CD14-positive monocyte (primary cell): ENCODE data around the gene CCDC112. TPM values are rescaled to one million over a fixed set of nuclear protein-coding genes. Genes with fewer than 3 reads are reported as not detected.

Experiments
- DNase-seq, 3 donors: peaks; one replicate each; pipeline ENCODE4 v3.0.0-alpha.2; 2011 to 2022
- H2AFZ ChIP-seq: 2 replicates; pipeline ENCODE4 v1.6.0; 2012; ENCODE audit warnings: mild to moderate bottlenecking, low read depth, low read length, inconsistent platforms; ENCODE audit not compliant: insufficient read depth, poor library complexity, severe bottlenecking
- H3K27ac ChIP-seq, 2 donors: 1 replicate in 1 of 2; 2 replicates in 1 of 2; pipeline ENCODE4 v1.5.1; 2012 to 2013; ENCODE audit warnings: low read length in 2 of 2, control low read depth in 1 of 2, inconsistent platforms in 1 of 2, low read depth in 1 of 2, mild to moderate bottlenecking in 1 of 2
- H3K27me3 ChIP-seq, 2 donors: one replicate each; pipeline versions ENCODE4 v1.6.0 to v1.6.1; 2011 to 2013; ENCODE audit warnings: low read length in 2 of 2; ENCODE audit not compliant: control insufficient read depth in 2 of 2, insufficient read depth in 2 of 2
- H3K36me3 ChIP-seq, 2 donors: replicated peaks in 1 of 2; 1 replicate in 1 of 2; 2 replicates in 1 of 2; pipeline versions ENCODE4 v1.5.1 to v1.6.1; 2012 to 2013; ENCODE audit warnings: low read length in 2 of 2, control low read depth in 1 of 2, inconsistent platforms in 1 of 2, mild to moderate bottlenecking in 1 of 2; ENCODE audit not compliant: insufficient read depth in 2 of 2, control insufficient read depth in 1 of 2
- H3K4me1 ChIP-seq, 2 donors: 1 replicate in 1 of 2; 2 replicates in 1 of 2; pipeline versions ENCODE4 v1.5.1 to v1.6.1; 2012 to 2013; ENCODE audit warnings: low read length in 2 of 2, control low read depth in 1 of 2, inconsistent platforms in 1 of 2, mild to moderate bottlenecking in 1 of 2, moderate library complexity in 1 of 2; ENCODE audit not compliant: insufficient read depth in 2 of 2, control insufficient read depth in 1 of 2
- H3K4me2 ChIP-seq: replicated peaks from 2 replicates; pipeline ENCODE3; 2012; ENCODE audit warnings: low read length, moderate library complexity, mild to moderate bottlenecking; ENCODE audit not compliant: poor library complexity, severe bottlenecking; ENCODE audit errors: extremely low read depth
- H3K4me3 ChIP-seq, 3 experiments: fragments of 200-600 bp in 1 of 3; sonication (generic) in 1 of 3; replicated peaks in 1 of 3; 1 replicate in 2 of 3; 2 replicates in 1 of 3; pipeline ENCODE4 v1.5.1; 2011 to 2013; ENCODE audit warnings: low read length in 3 of 3, mild to moderate bottlenecking in 3 of 3, control low read depth in 2 of 3, low read depth in 2 of 3, inconsistent platforms in 1 of 3, moderate library complexity in 1 of 3
- H3K79me2 ChIP-seq: 2 replicates; pipeline ENCODE4 v1.6.0; 2012; ENCODE audit warnings: mild to moderate bottlenecking, control low read depth, inconsistent platforms, low read length, moderate library complexity; ENCODE audit not compliant: insufficient read depth
- H3K9ac ChIP-seq: 2 replicates; pipeline ENCODE4 v1.6.0; 2017; ENCODE audit warnings: low read length, mild to moderate bottlenecking; ENCODE audit not compliant: insufficient read depth, poor library complexity, severe bottlenecking
- H3K9me3 ChIP-seq, 2 donors: replicated peaks in 1 of 2; 1 replicate in 1 of 2; 2 replicates in 1 of 2; pipeline versions ENCODE4 v1.5.1 to v1.6.1; 2012 to 2013; ENCODE audit warnings: low read length in 2 of 2, control low read depth in 1 of 2; ENCODE audit not compliant: control insufficient read depth in 1 of 2, insufficient read depth in 1 of 2
- H4K20me1 ChIP-seq: 2 replicates; pipeline ENCODE4 v1.6.0; 2012; ENCODE audit warnings: mild to moderate bottlenecking, low read length, control low read depth, moderate library complexity; ENCODE audit not compliant: insufficient read depth
- H3K27ac Mint-ChIP-seq, 7 donors: one replicate each; pipeline ENCODE4 v1.8.0; 2020; ENCODE audit warnings: mild to moderate bottlenecking in 7 of 7, mixed read lengths in 7 of 7, moderate library complexity in 6 of 7, inconsistent platforms in 2 of 7
- H3K27me3 Mint-ChIP-seq, 3 donors: one replicate each; pipeline ENCODE4 v1.8.0; 2021 to 2022; ENCODE audit warnings: low read depth in 3 of 3, mild to moderate bottlenecking in 3 of 3, mixed read lengths in 3 of 3, moderate library complexity in 3 of 3, inconsistent platforms in 1 of 3
- H3K36me3 Mint-ChIP-seq, 2 donors: one replicate each; pipeline ENCODE4 v1.8.0; 2020; ENCODE audit warnings: mixed read lengths in 2 of 2, inconsistent platforms in 1 of 2, mild to moderate bottlenecking in 1 of 2
- H3K4me1 Mint-ChIP-seq: one replicate; pipeline ENCODE4 v1.8.0; 2020; ENCODE audit warnings: mild to moderate bottlenecking, mixed read lengths
- H3K4me3 Mint-ChIP-seq, 2 donors: one replicate each; pipeline ENCODE4 v1.8.0; 2020; ENCODE audit warnings: mild to moderate bottlenecking in 2 of 2, mixed read lengths in 2 of 2, moderate library complexity in 1 of 2
- H3K9me3 Mint-ChIP-seq, 7 donors: one replicate each; pipeline ENCODE4 v1.8.0; 2020 to 2022; ENCODE audit warnings: mixed read lengths in 7 of 7, mild to moderate bottlenecking in 6 of 7, moderate library complexity in 6 of 7, inconsistent platforms in 2 of 7
- WGBS: methylation state at CpG from one replicate; pipeline ENCODE4 v1.1.5; 2013; ENCODE audit warnings: missing lambda C conversion rate; ENCODE audit not compliant: insufficient coverage; 5-methylcytosine and 5-hydroxymethylcytosine counted together
- intact Hi-C, 2 donors: fragments of 100-400 bp; cut with micrococcal nuclease; formaldehyde crosslinking; loops; one replicate each; pipeline versions ENCODE4 v1.15.0 to v1.15.1; 2023
- polyA plus RNA-seq, 3 donors: library from polyadenylated mRNA; depleted of rRNA in 1 of 3; unstranded in 2 of 3; stranded (reverse) in 1 of 3; fragments of 300-500 nt in 2 of 3; fragments of >200 nt in 1 of 3; fragmentation: Illumina TruSeq in 2 of 3; gene quantifications; 1 replicate in 2 of 3; 2 replicates in 1 of 3; pipeline ENCODE4 v1.2.3, GENCODE V29; 2012 to 2021
- TF ChIP-seq, protein P1 (sequence below): fragments of 200-600 bp; IDR thresholded peaks from one replicate; pipeline ENCODE4 v1.8.0; 2022; ENCODE audit warnings: antibody characterized with exemption, mild to moderate bottlenecking

Gene CCDC112
- polyA plus RNA-seq, 3 donors, result 4.3 to 6.2 (median 5.9) TPM

DNA sequence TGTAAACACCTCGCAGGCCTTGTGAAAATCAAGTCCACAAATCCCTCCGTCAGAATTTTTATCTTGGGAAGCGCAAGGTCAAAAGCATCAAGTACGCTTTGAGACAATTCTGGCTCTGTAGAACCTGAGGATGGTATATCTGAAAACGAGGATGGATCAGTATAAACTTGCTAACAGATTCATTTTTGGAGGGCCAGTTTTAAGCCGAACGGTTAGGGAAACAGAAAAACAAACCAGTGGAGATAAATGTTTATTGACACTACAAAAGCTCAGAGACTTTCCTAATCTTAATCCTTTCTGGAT, 33.4 kb downstream of the CCDC112 start:
- peak overlapping the region; percentile 94 for H2AFZ ChIP-seq
- H3K9me3 Mint-ChIP-seq, result peaks cover 0 to 3% (median 0%) of the 10 kb centered on the region in 7 donors
- H3K27ac ChIP-seq, result peak overlapping the region; percentile 61 to 93
- H3K4me1 ChIP-seq, result peaks cover 26 to 43% of the 10 kb centered on the region in 2 donors
- peaks cover 41% of the 10 kb centered on the region for H4K20me1 ChIP-seq
- peak overlapping the region; percentile 87 for H3K9ac ChIP-seq
- TF ChIP-seq, protein P1, sequence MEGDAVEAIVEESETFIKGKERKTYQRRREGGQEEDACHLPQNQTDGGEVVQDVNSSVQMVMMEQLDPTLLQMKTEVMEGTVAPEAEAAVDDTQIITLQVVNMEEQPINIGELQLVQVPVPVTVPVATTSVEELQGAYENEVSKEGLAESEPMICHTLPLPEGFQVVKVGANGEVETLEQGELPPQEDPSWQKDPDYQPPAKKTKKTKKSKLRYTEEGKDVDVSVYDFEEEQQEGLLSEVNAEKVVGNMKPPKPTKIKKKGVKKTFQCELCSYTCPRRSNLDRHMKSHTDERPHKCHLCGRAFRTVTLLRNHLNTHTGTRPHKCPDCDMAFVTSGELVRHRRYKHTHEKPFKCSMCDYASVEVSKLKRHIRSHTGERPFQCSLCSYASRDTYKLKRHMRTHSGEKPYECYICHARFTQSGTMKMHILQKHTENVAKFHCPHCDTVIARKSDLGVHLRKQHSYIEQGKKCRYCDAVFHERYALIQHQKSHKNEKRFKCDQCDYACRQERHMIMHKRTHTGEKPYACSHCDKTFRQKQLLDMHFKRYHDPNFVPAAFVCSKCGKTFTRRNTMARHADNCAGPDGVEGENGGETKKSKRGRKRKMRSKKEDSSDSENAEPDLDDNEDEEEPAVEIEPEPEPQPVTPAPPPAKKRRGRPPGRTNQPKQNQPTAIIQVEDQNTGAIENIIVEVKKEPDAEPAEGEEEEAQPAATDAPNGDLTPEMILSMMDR, result no peak
- DNase-seq, result no peak
- peak overlapping the region; percentile 98 to 99 for H3K4me3 Mint-ChIP-seq
- WGBS, result 53% methylated on average over 5 of the region's 7 CpGs
- H3K27ac Mint-ChIP-seq, result peak overlapping the region; percentile 88 to 98 (median 96)
- peaks cover 50% of the 10 kb centered on the region for H3K4me1 Mint-ChIP-seq
- H3K27me3 ChIP-seq, result no peaks in the 10 kb centered on the region
- peak overlapping the region; percentile 89 for H3K4me2 ChIP-seq
- H3K9me3 ChIP-seq, result no peaks in the 10 kb centered on the region
- peak overlapping the region; percentile 74 to 98 (median 85) for H3K4me3 ChIP-seq
- H3K36me3 Mint-ChIP-seq, result peaks cover 16 to 26% of the 10 kb centered on the region in 2 donors
- H3K36me3 ChIP-seq, result peaks cover 0 to 22% of the 10 kb centered on the region in 2 donors
- peaks cover 46% of the 10 kb centered on the region for H3K79me2 ChIP-seq
- intact Hi-C loops, result loop anchor here in 1 of 2 donors (10.0 kb wide), 1 partner anchor 88 kb away; no protein-coding TSS in a partner anchor
- no peaks in the 10 kb centered on the region for H3K27me3 Mint-ChIP-seq

DNA sequence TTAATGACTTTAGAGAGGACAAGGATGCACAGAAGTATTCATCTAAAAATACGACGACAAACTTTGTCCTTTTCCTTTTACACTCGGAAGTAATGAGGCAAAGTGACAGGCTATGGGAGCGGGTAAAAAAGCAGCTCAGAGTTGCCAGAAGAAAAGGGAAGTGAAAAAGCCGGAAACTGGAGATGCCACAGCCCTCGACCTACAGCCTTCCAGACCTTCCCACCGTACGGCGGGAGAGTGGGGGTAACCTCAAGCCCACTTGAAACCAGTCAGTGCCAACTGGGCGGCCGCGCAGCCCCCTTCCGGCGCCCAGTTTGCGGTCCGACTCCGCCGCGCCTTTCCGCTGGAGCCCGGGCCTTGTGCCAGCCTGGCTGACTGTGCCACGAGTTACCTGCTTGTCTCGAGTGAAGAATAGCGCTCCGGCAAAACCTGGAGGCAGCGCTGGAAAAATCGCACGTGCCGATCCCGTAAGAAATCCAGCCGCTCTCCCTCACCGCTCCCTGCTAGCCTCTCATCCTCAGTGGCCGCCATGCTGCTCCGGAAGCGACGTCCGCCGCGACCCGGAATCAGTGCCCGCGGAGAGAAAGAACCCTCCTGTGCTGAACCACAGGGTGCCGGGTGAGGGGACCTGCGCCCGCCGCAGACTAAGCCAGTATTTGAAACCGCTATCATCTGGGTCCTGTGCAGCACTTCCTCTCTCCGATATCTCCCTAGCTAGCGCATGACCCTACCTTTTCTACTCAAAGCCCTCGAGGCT, 34.0 kb downstream of the CCDC112 start, which contains the start of gene PGGT1B:
Gene PGGT1B (minus strand): TSS at position 557 of the 757 bp plus-strand sequence. CDS start 26 bp downstream, at position 531.
- WGBS, result under 1% methylated on average over 44 of the region's 50 CpGs
- H3K9me3 Mint-ChIP-seq, result peaks cover 0 to 3% (median 0%) of the 10 kb centered on the region in 7 donors
- H3K27ac ChIP-seq, result peak within 1 kb of the TSS; percentile 61 to 93
- intact Hi-C loops, result loop anchor here in 1 of 2 donors (10.0 kb wide), 1 partner anchor 88 kb away; no protein-coding TSS in a partner anchor
- DNase-seq, result peak; percentile 60 to 74 (median 65)
- H3K4me2 ChIP-seq, result peak within 1 kb of the TSS; percentile 89
- peak within 1 kb of the TSS; percentile 88 to 98 (median 96) for H3K27ac Mint-ChIP-seq
- H3K27me3 Mint-ChIP-seq, result no peaks in the 10 kb centered on the region
- peak within 1 kb of the TSS; percentile 74 to 98 (median 85) for H3K4me3 ChIP-seq
- peak within 1 kb of the TSS; percentile 94 for H2AFZ ChIP-seq
- no peaks in the 10 kb centered on the region for H3K27me3 ChIP-seq
- H4K20me1 ChIP-seq, result peaks cover 46% of the 10 kb centered on the region
- H3K4me3 Mint-ChIP-seq, result peak within 1 kb of the TSS; percentile 98 to 99
- H3K9ac ChIP-seq, result peak within 1 kb of the TSS; percentile 87
- H3K79me2 ChIP-seq, result peaks cover 51% of the 10 kb centered on the region
- peaks cover 0 to 18% of the 10 kb centered on the region in 2 donors for H3K36me3 ChIP-seq
- TF ChIP-seq, protein P1, result no peak
- peaks cover 14 to 26% of the 10 kb centered on the region in 2 donors for H3K36me3 Mint-ChIP-seq
- H3K9me3 ChIP-seq, result no peaks in the 10 kb centered on the region
- H3K4me1 Mint-ChIP-seq, result peaks cover 52% of the 10 kb centered on the region
- peaks cover 26 to 43% of the 10 kb centered on the region in 2 donors for H3K4me1 ChIP-seq
